Neutrophil (primary cell): ENCODE results near the gene PCP4.

Experiments
- H3K27ac ChIP-seq: fragments of 200-600 bp; sonication (generic); 2 replicates; pipeline ENCODE4 v1.5.1; 2016; ENCODE audit warnings: mild to moderate bottlenecking, moderate library complexity
- H3K27me3 ChIP-seq: fragments of 200-600 bp; sonication (generic); 2 replicates; pipeline ENCODE4 v1.6.0; 2016; ENCODE audit warnings: mild to moderate bottlenecking
- H3K36me3 ChIP-seq: fragments of 200-600 bp; sonication (generic); 2 replicates; pipeline ENCODE4 v1.5.1; 2017
- H3K4me1 ChIP-seq, 2 experiments: fragments of 200-600 bp in 1 of 2; sonication (generic) in 1 of 2; 1 replicate in 1 of 2; 2 replicates in 1 of 2; pipeline versions ENCODE4 v1.5.1 to v1.6.1; 2013 to 2016; ENCODE audit warnings: low read depth in 1 of 2, low read length in 1 of 2, mild to moderate bottlenecking in 1 of 2, moderate library complexity in 1 of 2; ENCODE audit not compliant: control insufficient read depth in 1 of 2, insufficient read depth in 1 of 2
- H3K4me3 ChIP-seq, 2 experiments: fragments of 200-600 bp in 1 of 2; sonication (generic) in 1 of 2; 1 replicate in 1 of 2; 2 replicates in 1 of 2; pipeline ENCODE4 v1.5.1; 2013 to 2016; ENCODE audit warnings: low read depth in 1 of 2, low read length in 1 of 2, mild to moderate bottlenecking in 1 of 2, moderate library complexity in 1 of 2
- H3K9me3 ChIP-seq: fragments of 200-600 bp; sonication (generic); 2 replicates; pipeline ENCODE4 v1.5.1; 2016
- CTCF ChIP-seq: fragments of 200-600 bp; sonication (generic); IDR thresholded peaks from 2 replicates; pipeline ENCODE4 v1.5.1; 2016; ENCODE audit warnings: antibody characterized with exemption

The PCP4 gene

GRCh38 chr21:39867198-39867650, at the start of gene PCP4:
Gene PCP4, plus strand, starts transcription at chr21:39867438. Its CDS starts 64 bp downstream, at chr21:39867502.
- Histone ChIP-seq H3K9me3 (no peaks in the 10 kb centered on the region), H3K27ac (no peak within 1 kb of the TSS), H3K4me1 (no peaks in the 10 kb centered on the region), H3K4me3 (no peak within 1 kb of the TSS), H3K36me3 (no peaks in the 10 kb centered on the region), H3K27me3 (peaks cover 15% of the 10 kb centered on the region)
- peak; percentile 14 for TF ChIP-seq CTCF

GRCh38 chr21:39818557-39818956, 48.7 kb upstream of the PCP4 start:
- Histone ChIP-seq H3K27ac (no peak overlapping the region), H3K27me3 (no peaks in the 10 kb centered on the region), H3K36me3 (no peaks in the 10 kb centered on the region), H3K9me3 (no peaks in the 10 kb centered on the region), H3K4me3 (no peak overlapping the region), H3K4me1 (no peaks in the 10 kb centered on the region)
- no peak for TF ChIP-seq CTCF

GRCh38 chr21:39822042-39822441, 45.2 kb upstream of the PCP4 start:
- H3K27ac ChIP-seq, result no peak overlapping the region
- no peak for TF ChIP-seq CTCF
- no peak overlapping the region for H3K4me3 ChIP-seq
- no peaks in the 10 kb centered on the region for H3K9me3 ChIP-seq
- H3K27me3 ChIP-seq, result no peaks in the 10 kb centered on the region
- H3K36me3 ChIP-seq, result no peaks in the 10 kb centered on the region
- H3K4me1 ChIP-seq, result no peaks in the 10 kb centered on the region

- TF ChIP-seq CTCF, result no peak
- no peaks in the 10 kb centered on the region for H3K27me3 ChIP-seq
- H3K27ac ChIP-seq, result no peak overlapping the region
- H3K9me3 ChIP-seq, result no peaks in the 10 kb centered on the region
- H3K36me3 ChIP-seq, result no peaks in the 10 kb centered on the region
- H3K4me3 ChIP-seq, result no peak overlapping the region
- no peaks in the 10 kb centered on the region for H3K4me1 ChIP-seq
Measured at GRCh38 chr21:39825250-39825649, 42.0 kb upstream of the PCP4 start.

GRCh38 chr21:39834543-39834942, 32.7 kb upstream of the PCP4 start:
- no peak for TF ChIP-seq CTCF
- Histone ChIP-seq H3K27ac (no peak overlapping the region), H3K4me1 (no peaks in the 10 kb centered on the region), H3K4me3 (no peak overlapping the region), H3K27me3 (no peaks in the 10 kb centered on the region), H3K36me3 (no peaks in the 10 kb centered on the region), H3K9me3 (no peaks in the 10 kb centered on the region)

- Histone ChIP-seq H3K9me3 (no peaks in the 10 kb centered on the region), H3K36me3 (no peaks in the 10 kb centered on the region), H3K4me1 (no peaks in the 10 kb centered on the region), H3K4me3 (no peak overlapping the region), H3K27me3 (no peaks in the 10 kb centered on the region), H3K27ac (no peak overlapping the region)
- TF ChIP-seq CTCF, result no peak
Measured at GRCh38 chr21:39837861-39838359, 29.3 kb upstream of the PCP4 start.
